Heart left ventricle (tissue), 16 donors: ENCODE results near the gene POLD2. TPM values are rescaled to one million over a fixed set of nuclear protein-coding genes. Genes with fewer than 3 reads are reported as not detected.
"Not testable (repeated sequence)": the region's sequence is repeated elsewhere in the genome, so short reads cannot be mapped to it uniquely, and the experiment has no call there.

Experiments used
- ATAC-seq, 4 donors: fragments of 200-7000 bp; cut with Tn5 transposase; one replicate each; pipeline ENCODE4 v1.9.1; 2020 to 2022; ENCODE audit warnings: moderate library complexity in 4 of 4, mild to moderate bottlenecking in 3 of 4, moderate number of reproducible peaks in 1 of 4
- DNase-seq, 5 donors: peaks; one replicate each; pipeline ENCODE4 v3.0.0-alpha.2; 2020
- H3K27ac ChIP-seq, 12 donors: fragments of 200-600 bp; sonication (generic) in 4 of 12; one replicate each; pipeline versions ENCODE4 v1.5.0 to v1.8.0; 2016 to 2022; ENCODE audit warnings: mild to moderate bottlenecking in 2 of 12
- H3K27me3 ChIP-seq, 9 donors: fragments of 200-600 bp; sonication (generic) in 2 of 9; one replicate each; pipeline versions ENCODE4 v1.5.1 to v1.8.0; 2016 to 2022; ENCODE audit warnings: mild to moderate bottlenecking in 3 of 9
- H3K36me3 ChIP-seq, 9 donors: fragments of 200-600 bp; sonication (generic) in 2 of 9; one replicate each; pipeline versions ENCODE4 v1.5.0 to v1.8.0; 2018 to 2022; ENCODE audit warnings: mild to moderate bottlenecking in 2 of 9
- H3K4me1 ChIP-seq, 12 donors: fragments of 200-600 bp; sonication (generic) in 4 of 12; one replicate each; pipeline versions ENCODE4 v1.5.0 to v1.8.0; 2016 to 2022; ENCODE audit warnings: mild to moderate bottlenecking in 3 of 12
- H3K4me3 ChIP-seq, 12 donors: fragments of 200-600 bp; sonication (generic) in 4 of 12; one replicate each; pipeline versions ENCODE4 v1.5.0 to v1.8.0; 2017 to 2022; ENCODE audit warnings: mild to moderate bottlenecking in 9 of 12, moderate library complexity in 4 of 12
- H3K9me3 ChIP-seq, 12 donors: fragments of 200-600 bp; sonication (generic) in 4 of 12; one replicate each; pipeline versions ENCODE4 v1.5.0 to v1.8.0; 2016 to 2022; ENCODE audit warnings: mild to moderate bottlenecking in 1 of 12
- CTCF ChIP-seq, 12 donors: fragments of 200-600 bp; sonication (generic) in 4 of 12; IDR thresholded peaks; one replicate each; pipeline versions ENCODE4 v1.5.0 to v1.8.0; 2018 to 2022; ENCODE audit warnings: antibody characterized with exemption in 12 of 12, mild to moderate bottlenecking in 5 of 12
- POLR2A ChIP-seq, 2 donors: fragments of 450-650 bp; IDR thresholded peaks; one replicate each; pipeline ENCODE4 v1.6.1; 2017; ENCODE audit warnings: antibody characterized with exemption in 2 of 2, mild to moderate bottlenecking in 2 of 2, moderate library complexity in 2 of 2
- WGBS, 4 donors: extraction: QIAGEN DNeasy Blood & Tissue Kit in 2 of 4; methylation state at CpG; one replicate each; pipeline versions ENCODE4 v1.1.5 to v1.1.7; 2013 to 2018; 5-methylcytosine and 5-hydroxymethylcytosine counted together
- intact Hi-C, 10 donors: fragments of 100-400 bp; cut with DNase I; formaldehyde crosslinking; loops; one replicate each; pipeline versions ENCODE4 v1.11.1 to v1.14.2; 2022
- polyA plus RNA-seq, 2 donors: library from polyadenylated mRNA; stranded (reverse); fragments of 200-250 nt; gene quantifications; one replicate each; pipeline ENCODE4 v1.2.3, GENCODE V29; 2013
- total RNA-seq, 9 donors: library from RNA; depleted of rRNA in 2 of 9; stranded (reverse); fragments of >200 nt in 2 of 9; fragmentation: NEBNext Ultra II Directional in 3 of 9; extraction: Animal tissue kit (Norgen Biotek cat#: 25700) in 3 of 9; gene quantifications; one replicate each; pipeline versions ENCODE4 v1.1.0 to v1.2.4, GENCODE V29; 2016 to 2023
- donor health status: ischemic (EF 13 %, LVEDD 7.1; RV severe dilation, severe dysfunction).
- donor health status: healthy with polysubstance abuse.
- donor health status: DM: no; HTN: yes; CAD: no.
- donor health status: DM: no; HTN: no; CAD: no.
- donor health status: ischemic (EF 25% LVEDD 6.9; RV normal size, moderate dysfunction).
- donor health status: ischemic (EF 25% LVEDD 5.7; RV mildly dilated, moderate dysfunction).
- donor health status: healthy.
- donor health status: DM: yes; HTN: yes; CAD: no.
- donor health status: ischemic (EF 35%, LVEDD 5.7; RV mildly dilated, moderate dysfunction).
- donor health status: nonischemic (EF 11% LVEDD 7.7; RV severe dilation, severe dysfunction).
- donor health status: DM: yes; HTN: yes; CAD: no.
- donor health status: PGD.
- donor health status: ischemic (EF 29% LVEDD 5.4; RV normal size, mild dysfunction).
- donor health status: nonischemic (EF 23%, LVEDD 6.1; RV moderate dilation, normal function).

The POLD2 gene
- total and polyA plus RNA-seq, 11 donors: 67.0 to 176 (median 89.2) TPM

DNA sequence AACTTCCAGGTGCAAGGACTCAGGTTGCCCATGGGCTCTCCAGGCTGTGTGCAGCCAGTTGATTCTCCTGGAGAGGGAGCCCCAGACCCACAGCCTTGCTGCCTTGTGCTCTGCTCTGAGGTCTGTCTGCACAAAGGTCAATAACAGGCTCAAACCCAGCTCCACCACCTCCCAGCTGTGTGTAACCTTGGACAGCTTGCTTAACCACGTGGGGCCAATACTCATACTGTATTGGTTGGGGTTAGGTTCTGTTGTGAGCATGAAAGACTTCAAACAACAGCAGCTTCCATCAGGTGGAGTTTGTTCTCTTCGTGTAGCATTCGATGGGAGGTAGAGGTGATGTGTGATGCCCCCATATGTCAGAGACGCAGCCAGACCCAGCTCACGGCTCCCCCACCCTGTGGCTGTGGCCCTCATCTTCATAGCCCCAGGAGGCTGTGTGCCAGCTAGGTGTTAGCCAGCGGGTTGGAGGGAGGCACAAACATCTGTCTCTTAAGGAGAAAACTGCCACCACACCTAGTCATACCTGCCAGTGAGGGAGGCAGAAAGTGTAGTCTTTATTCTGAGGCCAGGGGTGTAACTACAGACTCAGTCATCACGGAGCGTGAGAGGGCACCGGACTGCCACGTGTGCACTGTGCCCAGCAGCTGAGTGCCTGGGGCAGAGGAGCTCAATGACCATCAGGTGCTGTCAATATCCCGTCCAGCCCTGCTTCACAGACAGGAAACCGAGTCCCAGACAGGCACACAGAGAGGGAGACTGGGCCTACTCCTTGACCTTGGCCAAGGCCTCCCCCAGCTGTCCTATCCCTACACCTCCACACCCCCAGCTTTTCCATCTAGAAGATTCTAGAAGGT lies 8.1 kb upstream of the POLD2 start:
- H3K27me3 ChIP-seq: no peaks in the 10 kb centered on the region
- ATAC-seq: peak; percentile 45 to 79 (median 68)
- TF ChIP-seq POLR2A (IDR thresholded peaks at IDR 0.05) (no peak), CTCF (IDR thresholded peaks at IDR 0.05) (peak in 10 of 12 donors; percentile 22 to 52 (median 35))
- peaks cover 0 to 6% (median 0%) of the 10 kb centered on the region in 12 donors for H3K9me3 ChIP-seq
- no peak overlapping the region for H3K4me3 ChIP-seq
- intact Hi-C loops: loop anchor here in 4 of 10 donors (2.0 to 10.0 kb wide), 4 partner anchors 61 to 66 kb away; no protein-coding TSS in a partner anchor
- 38 to 55% (median 52%) methylated on average over 12 of the region's 12 CpGs for WGBS, 4 donors
- peak in 2 of 5 donors; percentile 38 to 63 for DNase-seq
- no peaks in the 10 kb centered on the region for H3K36me3 ChIP-seq
- H3K27ac ChIP-seq: peak overlapping the region; percentile 1 to 89 (median 70)
- H3K4me1 ChIP-seq: peaks cover 0 to 39% (median 10%) of the 10 kb centered on the region in 12 donors

DNA sequence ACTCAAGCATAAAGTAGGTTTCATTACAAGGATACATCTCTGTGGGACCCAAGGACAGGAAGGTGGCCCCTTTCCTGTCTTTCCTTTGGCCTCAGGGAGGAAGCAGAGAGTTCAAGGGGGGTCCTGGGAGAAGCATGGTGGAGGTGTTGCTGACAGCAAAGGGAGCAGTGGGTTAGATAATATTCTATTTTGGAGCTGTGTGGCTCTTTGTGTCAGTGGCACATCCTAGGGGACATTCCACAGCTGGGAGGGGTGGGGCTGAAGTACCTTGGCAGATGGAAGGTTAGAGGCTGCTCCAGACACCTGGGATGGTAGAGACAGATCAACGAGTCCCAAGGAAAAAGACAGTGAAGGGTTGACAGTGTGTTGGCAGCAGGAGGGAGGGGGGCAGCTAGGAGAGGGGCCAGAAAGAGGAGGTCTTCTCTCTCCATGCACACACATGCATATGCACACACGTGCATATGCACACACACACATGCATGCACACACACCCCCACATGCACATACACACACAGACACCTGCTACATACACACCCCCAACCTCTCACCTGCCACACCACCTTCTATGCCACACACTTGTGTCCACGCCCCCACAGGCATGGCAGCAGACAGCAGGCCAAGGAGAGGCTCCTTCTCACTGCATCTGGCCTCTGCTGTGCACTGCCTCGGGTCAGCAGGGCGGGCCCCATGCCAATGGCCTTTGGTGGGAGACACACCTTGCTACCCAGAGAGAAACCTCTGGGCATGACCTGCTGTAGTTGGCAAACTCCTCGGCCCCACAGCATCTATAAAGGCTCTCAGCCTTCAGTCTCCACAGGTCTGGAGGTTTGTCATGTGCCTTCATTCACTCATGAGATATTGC lies 5.6 kb upstream of the POLD2 start:
- Histone ChIP-seq H3K27me3 (no peaks in the 10 kb centered on the region), H3K4me3 (no peak overlapping the region), H3K27ac (peak overlapping the region in 8 of 12 donors; percentile 21 to 77 (median 40)), H3K9me3 (peaks cover 0 to 6% (median 0%) of the 10 kb centered on the region in 12 donors), H3K4me1 (peaks cover 0 to 33% (median 6%) of the 10 kb centered on the region in 12 donors), H3K36me3 (no peaks in the 10 kb centered on the region)
- TF ChIP-seq POLR2A (IDR thresholded peaks at IDR 0.05): no peak
- no peak for TF ChIP-seq CTCF (IDR thresholded peaks at IDR 0.05)
- intact Hi-C loops: loop anchor here in 3 of 10 donors (5.0 to 10.0 kb wide), 3 partner anchors 63 to 73 kb away; partner anchors contain the start of gene YKT6 (in 1 of the 3)
- 43 to 57% (median 56%) methylated on average over 3 to 6 of the region's 6 CpGs for WGBS, 4 donors
- DNase-seq (peak in 1 of 5 donors; percentile 28), ATAC-seq (peak in 2 of 4 donors; percentile 14 to 42)

- Histone ChIP-seq H3K27ac (no peak overlapping the region), H3K36me3 (no peaks in the 10 kb centered on the region), H3K4me3 (no peak overlapping the region), H3K4me1 (peaks cover 0 to 34% (median 10%) of the 10 kb centered on the region in 12 donors), H3K9me3 (peaks cover 0 to 6% (median 0%) of the 10 kb centered on the region in 12 donors), H3K27me3 (no peaks in the 10 kb centered on the region)
- intact Hi-C loops: loop anchor here in 3 of 10 donors (5.0 to 10.0 kb wide), 3 partner anchors 65 to 75 kb away; partner anchors contain the start of gene YKT6 (in 1 of the 3)
- TF ChIP-seq CTCF (IDR thresholded peaks at IDR 0.05) (no peak), POLR2A (IDR thresholded peaks at IDR 0.05) (no peak)
- DNase-seq (peak in 1 of 5 donors; percentile 3), ATAC-seq (no peak)
Measured at GRCh38 chr7:44127161-44127560, 3.8 kb upstream of the POLD2 start.

GRCh38 chr7:44126574-44126973 lies 3.2 kb upstream of the POLD2 start:
- not testable (repeated sequence) for ATAC-seq, H3K9me3 ChIP-seq, H3K4me3 ChIP-seq, H3K27ac ChIP-seq, H3K27me3 ChIP-seq, H3K36me3 ChIP-seq
- DNase-seq: peak in 1 of 5 donors; percentile 4
- WGBS, 4 donors: 91 to 96% (median 92%) methylated on average over 4 of the region's 4 CpGs
- H3K4me1 ChIP-seq: peaks cover 0 to 35% (median 16%) of the 10 kb centered on the region in 12 donors
- intact Hi-C loops: loop anchor here in 3 of 10 donors (5.0 to 10.0 kb wide), 3 partner anchors 66 to 76 kb away; partner anchors contain the start of gene YKT6 (in 1 of the 3)
